Measurements from ENCODE around the gene TMEM258.

GRCh38 chr11:61814247-61814957 lies 22.0 kb upstream of the TMEM258 start:
- TF ChIP-seq CTCF (IDR thresholded peaks at IDR 0.05) = no peak
- TF ChIP-seq POLR2A (IDR thresholded peaks at IDR 0.05) = peak in 1 of 3 donors; percentile 27

Measured in body of pancreas (tissue), 4 donors.